Effector CD8-positive, alpha-beta T cell (primary cell): Measurements from ENCODE around the gene ACSM2B.
"Not testable (repeated sequence)": the region's sequence is repeated elsewhere in the genome, so short reads cannot be mapped to it uniquely, and the experiment has no call there.

Source experiments
- DNase-seq: peaks from one replicate; lab custom pipeline; 2025; lab: John Stamatoyannopoulos, UW

Gene ACSM2B

GRCh38 chr16:20536669-20537068 is 39.5 kb downstream of the ACSM2B start:
- not testable (repeated sequence) for DNase-seq

GRCh38 chr16:20532284-20532792 is 43.8 kb downstream of the ACSM2B start:
- DNase-seq: not testable (repeated sequence)

- DNase-seq: not testable (repeated sequence)
Measured at GRCh38 chr16:20531795-20532194, 44.4 kb downstream of the ACSM2B start.

- DNase-seq: no peak
Measured at GRCh38 chr16:20520103-20520502, 56.1 kb downstream of the ACSM2B start.

GRCh38 chr16:20519231-20519630 is 56.9 kb downstream of the ACSM2B start:
- DNase-seq: no peak

- no peak for DNase-seq
Measured at GRCh38 chr16:20517149-20517548, 59.0 kb downstream of the ACSM2B start.

GRCh38 chr16:20515688-20516090 is 60.5 kb downstream of the ACSM2B start:
- DNase-seq: no peak

GRCh38 chr16:20510323-20510722 is 65.8 kb downstream of the ACSM2B start:
- no peak for DNase-seq

- no peak for DNase-seq
Measured at GRCh38 chr16:20507280-20507679, 68.9 kb downstream of the ACSM2B start.

GRCh38 chr16:20504418-20504817 is 71.7 kb downstream of the ACSM2B start:
- no peak for DNase-seq

GRCh38 chr16:20491448-20491847 is 84.7 kb downstream of the ACSM2B start:
- not testable (repeated sequence) for DNase-seq

- not testable (repeated sequence) for DNase-seq
Measured at GRCh38 chr16:20490994-20491393, 85.2 kb downstream of the ACSM2B start.
